ENCODE measurements around the gene FAM53C. TPM values are rescaled to one million over a fixed set of nuclear protein-coding genes. Genes with fewer than 3 reads are reported as not detected.

Gene FAM53C
- total RNA-seq, 1 donor from 2014 or later, result 13.7 TPM

DNA sequence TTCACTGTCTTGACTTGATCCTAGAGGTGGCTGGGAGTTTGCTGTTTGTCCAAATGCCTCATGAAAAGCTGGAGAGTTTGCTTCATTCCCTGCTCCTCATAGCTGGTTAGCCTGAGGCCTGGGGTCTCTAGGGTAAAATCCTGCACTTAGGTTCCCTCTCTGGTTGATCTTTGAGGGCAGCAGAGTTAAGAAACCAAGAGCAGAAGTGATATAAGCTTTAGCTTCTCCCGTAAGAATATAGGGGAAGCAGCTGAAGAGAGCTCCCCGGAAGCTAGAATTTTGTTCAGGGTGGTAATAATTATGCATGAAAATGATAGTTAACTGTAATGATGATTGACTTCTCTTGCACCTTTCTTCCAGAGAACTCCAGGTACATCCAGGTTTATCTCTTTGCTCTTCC is 1.4 kb downstream of the FAM53C start:
- DNase-seq (ENCODE audit: low read depth), result no peak
- TF ChIP-seq, protein P1, sequence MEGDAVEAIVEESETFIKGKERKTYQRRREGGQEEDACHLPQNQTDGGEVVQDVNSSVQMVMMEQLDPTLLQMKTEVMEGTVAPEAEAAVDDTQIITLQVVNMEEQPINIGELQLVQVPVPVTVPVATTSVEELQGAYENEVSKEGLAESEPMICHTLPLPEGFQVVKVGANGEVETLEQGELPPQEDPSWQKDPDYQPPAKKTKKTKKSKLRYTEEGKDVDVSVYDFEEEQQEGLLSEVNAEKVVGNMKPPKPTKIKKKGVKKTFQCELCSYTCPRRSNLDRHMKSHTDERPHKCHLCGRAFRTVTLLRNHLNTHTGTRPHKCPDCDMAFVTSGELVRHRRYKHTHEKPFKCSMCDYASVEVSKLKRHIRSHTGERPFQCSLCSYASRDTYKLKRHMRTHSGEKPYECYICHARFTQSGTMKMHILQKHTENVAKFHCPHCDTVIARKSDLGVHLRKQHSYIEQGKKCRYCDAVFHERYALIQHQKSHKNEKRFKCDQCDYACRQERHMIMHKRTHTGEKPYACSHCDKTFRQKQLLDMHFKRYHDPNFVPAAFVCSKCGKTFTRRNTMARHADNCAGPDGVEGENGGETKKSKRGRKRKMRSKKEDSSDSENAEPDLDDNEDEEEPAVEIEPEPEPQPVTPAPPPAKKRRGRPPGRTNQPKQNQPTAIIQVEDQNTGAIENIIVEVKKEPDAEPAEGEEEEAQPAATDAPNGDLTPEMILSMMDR (conservative IDR thresholded peaks at IDR 0.05; ENCODE audit: low read depth, low read length), result no peak
- peak overlapping the region; percentile 88 for H3K4me3 ChIP-seq (ENCODE audit: low read depth, low read length)

DNA sequence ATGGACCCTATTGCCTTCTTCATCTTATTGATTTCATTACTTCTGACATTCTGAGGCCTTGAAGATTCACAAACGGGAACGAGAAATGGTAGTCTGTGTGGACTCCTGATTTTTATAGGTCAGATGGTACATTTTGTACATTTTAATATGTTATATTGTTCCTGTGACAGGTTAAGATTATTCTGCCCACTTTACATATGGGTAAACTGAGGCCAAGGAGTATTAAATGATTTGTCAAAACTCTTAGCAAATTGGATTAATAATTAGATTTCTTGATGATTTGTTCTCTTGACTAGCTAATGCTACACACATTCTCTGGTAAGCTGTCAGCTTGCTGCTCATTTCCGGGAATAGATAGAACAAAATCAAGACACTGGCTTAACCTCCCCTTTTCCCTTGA is 1.9 kb downstream of the FAM53C start:
- TF ChIP-seq, protein P1 (conservative IDR thresholded peaks at IDR 0.05; ENCODE audit: low read depth, low read length), result no peak
- peak overlapping the region; percentile 88 for H3K4me3 ChIP-seq (ENCODE audit: low read depth, low read length)
- no peak for DNase-seq (ENCODE audit: low read depth)

DNA sequence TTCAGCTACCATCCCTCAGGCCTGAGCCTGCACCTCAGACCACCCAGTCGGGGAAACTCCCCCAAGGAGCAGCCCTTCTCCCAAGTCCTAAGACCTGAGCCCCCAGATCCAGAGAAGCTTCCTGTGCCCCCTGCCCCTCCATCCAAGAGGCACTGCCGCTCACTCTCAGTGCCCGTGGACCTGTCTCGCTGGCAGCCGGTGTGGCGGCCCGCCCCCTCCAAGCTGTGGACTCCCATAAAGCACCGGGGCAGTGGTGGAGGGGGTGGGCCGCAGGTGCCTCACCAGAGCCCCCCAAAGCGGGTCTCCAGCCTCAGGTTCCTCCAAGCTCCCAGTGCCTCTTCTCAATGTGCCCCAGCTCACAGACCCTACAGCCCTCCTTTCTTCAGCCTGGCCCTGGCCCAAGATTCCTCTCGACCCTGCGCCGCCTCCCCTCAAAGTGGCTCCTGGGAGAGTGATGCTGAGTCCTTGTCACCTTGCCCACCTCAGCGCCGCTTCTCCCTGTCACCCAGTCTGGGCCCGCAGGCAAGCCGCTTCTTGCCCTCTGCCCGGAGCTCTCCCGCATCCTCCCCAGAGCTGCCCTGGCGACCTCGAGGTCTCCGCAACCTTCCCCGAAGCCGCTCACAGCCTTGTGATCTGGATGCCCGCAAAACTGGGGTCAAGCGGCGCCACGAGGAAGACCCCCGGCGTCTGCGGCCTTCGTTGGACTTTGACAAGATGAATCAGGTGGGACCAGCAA is 7.0 kb downstream of the FAM53C start:
- H3K4me3 ChIP-seq (ENCODE audit: low read depth, low read length), result no peak overlapping the region
- no peak for DNase-seq (ENCODE audit: low read depth)
- TF ChIP-seq, protein P1 (conservative IDR thresholded peaks at IDR 0.05; ENCODE audit: low read depth, low read length), result no peak

DNA sequence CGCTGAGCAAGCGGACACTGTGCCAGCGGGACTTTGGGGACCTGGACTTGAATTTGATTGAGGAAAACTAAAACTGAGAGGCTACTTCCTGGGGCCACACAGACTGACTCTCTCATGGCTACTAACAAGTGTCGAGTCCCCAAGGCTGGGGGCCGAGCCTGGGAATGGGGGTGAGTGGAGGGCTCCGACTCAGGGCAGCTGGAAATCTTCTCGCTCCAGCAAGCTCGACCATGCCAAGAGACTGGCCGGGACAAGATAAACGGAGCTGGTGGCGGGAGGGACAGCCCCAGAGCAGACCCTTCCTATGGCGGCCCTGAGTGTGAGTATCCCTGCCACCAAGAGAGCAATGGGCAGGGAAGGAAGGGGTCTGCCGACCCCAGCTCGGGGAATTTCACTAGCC is 8.8 kb downstream of the FAM53C start:
- H3K4me3 ChIP-seq (ENCODE audit: low read depth, low read length), result no peak overlapping the region
- TF ChIP-seq, protein P1 (conservative IDR thresholded peaks at IDR 0.05; ENCODE audit: low read depth, low read length), result no peak
- no peak for DNase-seq (ENCODE audit: low read depth)

DNA sequence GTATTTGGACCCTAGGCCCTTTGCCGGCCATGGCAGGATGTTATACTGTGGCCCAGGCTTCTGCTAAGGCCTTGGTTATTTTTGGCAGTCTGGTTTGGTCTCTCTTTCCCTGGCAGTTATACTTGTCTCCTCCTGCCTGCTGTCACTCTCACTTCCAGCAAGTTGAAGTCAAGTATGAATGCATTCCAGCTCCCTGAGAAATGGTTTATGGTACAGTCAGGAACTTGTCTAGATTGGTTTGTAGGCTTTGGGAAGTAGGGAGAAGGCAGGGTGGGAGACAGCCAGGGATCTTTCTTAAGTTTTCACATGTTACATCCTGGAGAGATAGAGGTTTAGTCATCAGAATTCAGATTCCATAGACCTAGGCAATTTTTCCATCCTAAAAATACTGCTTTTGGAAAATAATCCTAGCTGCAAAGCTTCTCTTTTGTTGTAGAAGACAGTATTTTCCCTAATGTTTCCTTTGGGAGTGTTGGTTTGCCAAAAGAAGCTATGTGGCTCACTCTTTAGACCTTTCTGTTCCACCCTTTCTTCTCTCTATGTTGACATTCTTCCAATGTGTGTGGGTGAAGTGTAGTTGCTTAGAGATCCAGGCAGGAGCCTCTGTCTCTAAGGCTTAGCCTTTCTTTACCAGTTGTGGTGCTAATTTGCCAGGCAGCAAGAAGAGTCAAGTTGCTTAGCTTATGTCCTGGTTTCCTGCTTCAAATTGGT is 11.9 kb downstream of the FAM53C start:
- H3K4me3 ChIP-seq (ENCODE audit: low read depth, low read length), result no peak overlapping the region
- no peak for DNase-seq (ENCODE audit: low read depth)
- TF ChIP-seq, protein P1 (conservative IDR thresholded peaks at IDR 0.05; ENCODE audit: low read depth, low read length), result no peak

DNA sequence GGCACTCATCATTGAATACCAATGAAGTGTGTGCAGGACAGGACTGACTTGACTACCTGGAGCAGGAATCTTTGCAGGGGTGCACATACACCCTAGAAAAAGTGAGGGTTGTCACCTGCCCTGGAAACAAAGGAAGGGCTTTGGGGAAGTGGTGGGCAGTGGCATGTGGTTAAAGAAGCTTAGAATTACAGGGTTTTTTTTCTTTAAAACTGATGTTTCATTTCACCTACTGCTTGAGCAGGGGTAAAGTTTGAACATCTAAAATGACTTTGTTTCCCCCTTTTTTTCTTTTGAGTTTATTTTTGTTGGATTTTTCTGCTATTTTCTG is 12.5 kb downstream of the FAM53C start:
- TF ChIP-seq, protein P1 (conservative IDR thresholded peaks at IDR 0.05; ENCODE audit: low read depth, low read length), result no peak
- no peak overlapping the region for H3K4me3 ChIP-seq (ENCODE audit: low read depth, low read length)
- no peak for DNase-seq (ENCODE audit: low read depth)

DNA sequence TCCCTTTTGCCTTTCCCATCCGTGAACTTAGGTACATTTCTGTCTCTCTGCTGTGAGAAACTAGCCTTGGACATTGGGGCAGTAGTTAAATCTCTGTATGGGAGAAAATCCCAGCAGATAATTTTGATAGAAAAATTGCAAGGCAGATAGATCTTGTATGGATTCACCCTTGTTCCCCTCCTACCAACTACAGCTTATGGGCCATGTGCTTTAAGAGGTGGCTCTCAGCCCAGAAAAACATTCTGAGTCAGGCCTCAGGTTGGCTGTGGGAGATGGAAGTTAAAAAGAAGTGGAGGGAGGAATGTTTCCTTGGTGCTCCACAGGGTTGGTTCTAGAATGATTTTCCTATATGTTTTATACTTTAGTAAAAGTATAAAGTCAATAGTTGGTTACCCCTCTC is 13.0 kb downstream of the FAM53C start:
- no peak for DNase-seq (ENCODE audit: low read depth)
- TF ChIP-seq, protein P1 (conservative IDR thresholded peaks at IDR 0.05; ENCODE audit: low read depth, low read length), result no peak
- no peak overlapping the region for H3K4me3 ChIP-seq (ENCODE audit: low read depth, low read length)

All from epithelial cell of proximal tubule (primary cell).